AG09319 (cell line): ENCODE measurements around the gene ZNF451.

Experiments
- DNase-seq: peaks from one replicate; pipeline ENCODE4 v3.0.0-alpha.2; 2010; ENCODE audit warnings: low read depth; ENCODE audit errors: extremely low read depth
- CTCF ChIP-seq: IDR thresholded peaks from 2 replicates; pipeline ENCODE4 v1.5.1; 2011; ENCODE audit warnings: low read depth, mild to moderate bottlenecking, inconsistent platforms, low read length, moderate library complexity

Gene ZNF451

GRCh38 chr6:57064809-57065208 is 25.2 kb upstream of the ZNF451 start:
- no peak for DNase-seq

DNA sequence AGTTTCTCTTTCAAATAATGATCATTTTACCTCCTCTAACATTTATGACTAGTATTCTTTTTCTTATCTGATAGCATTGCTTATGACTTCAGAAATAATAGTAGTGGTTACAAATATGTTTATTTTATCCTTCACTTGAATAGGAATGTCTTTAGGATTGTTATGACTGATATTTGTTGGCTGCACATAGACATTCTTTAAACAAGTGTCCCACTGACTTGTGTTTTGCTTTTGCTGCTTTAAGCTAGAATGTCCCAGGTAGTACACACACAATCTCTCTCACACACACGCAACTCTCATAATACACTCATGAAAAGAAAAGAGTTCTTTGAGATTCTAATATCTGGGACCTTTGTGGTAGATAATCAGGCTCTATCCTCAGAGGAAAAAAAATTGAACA is 21.9 kb upstream of the ZNF451 start:
- no peak for DNase-seq
- TF ChIP-seq CTCF: no peak

More at GRCh38 chr6:57064809-57065208, 25.2 kb upstream of the ZNF451 start:
- no peak for TF ChIP-seq CTCF

- DNase-seq: no peak
- no peak for TF ChIP-seq CTCF
Measured at GRCh38 chr6:57069228-57069627, 20.8 kb upstream of the ZNF451 start.

DNA sequence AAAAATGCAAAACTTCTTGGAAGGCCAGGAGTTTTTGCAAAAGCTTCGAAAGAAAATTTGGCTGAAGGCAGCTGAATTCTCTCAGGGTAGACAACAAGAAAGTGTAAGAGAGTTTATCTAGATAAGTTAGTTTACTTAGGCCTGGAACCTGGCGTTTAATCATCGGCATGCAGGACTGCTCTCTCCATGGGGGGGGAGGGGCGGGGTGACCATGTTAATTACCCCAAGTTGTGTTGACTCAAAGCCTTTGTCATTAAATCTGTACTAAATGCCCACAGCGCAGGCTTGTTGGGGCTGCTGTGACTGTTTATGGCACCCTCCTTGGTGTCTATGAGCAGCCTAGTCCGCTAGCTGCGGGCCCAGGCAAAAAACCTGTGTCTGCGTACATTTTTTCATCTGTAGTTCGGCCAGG is 20.1 kb upstream of the ZNF451 start:
- no peak for DNase-seq
- TF ChIP-seq CTCF: no peak

DNA sequence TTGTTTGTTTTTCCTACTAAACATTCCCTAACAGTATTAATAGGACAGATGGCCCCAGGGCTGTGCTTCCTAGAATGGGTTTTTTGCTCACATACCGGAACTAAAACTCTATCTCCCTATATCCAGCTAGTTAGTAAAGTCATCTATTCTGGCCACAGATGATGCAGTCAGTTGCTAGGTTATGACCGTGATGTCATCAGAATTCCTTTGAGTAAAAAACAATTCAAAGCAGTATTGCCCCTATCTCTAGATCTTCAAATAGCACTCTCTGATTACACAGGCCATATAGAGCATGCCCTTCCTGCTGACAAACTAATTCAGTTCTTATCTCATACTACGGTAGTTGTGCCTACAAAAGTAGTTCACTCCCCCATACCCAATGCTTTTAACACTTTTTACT is 17.9 kb upstream of the ZNF451 start:
- no peak for DNase-seq
- TF ChIP-seq CTCF: no peak

DNA sequence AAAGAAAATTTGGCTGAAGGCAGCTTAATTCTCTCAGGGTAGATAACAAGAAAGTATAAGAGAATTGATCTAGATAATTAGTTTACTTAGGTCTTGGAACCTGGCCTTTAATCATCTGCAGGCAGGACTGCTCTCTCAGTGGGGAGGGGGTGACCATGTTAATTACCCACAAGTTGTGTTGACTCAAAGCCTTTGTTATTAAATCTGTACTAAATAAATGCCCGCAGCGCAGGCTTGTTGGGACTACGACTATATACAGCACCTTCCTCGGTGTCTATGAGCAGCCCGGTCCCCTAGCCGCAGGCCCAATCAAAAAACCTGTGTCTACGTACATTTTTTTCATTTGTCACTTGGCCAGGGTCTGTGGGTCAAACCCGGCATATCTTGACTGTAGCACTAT is 15.6 kb upstream of the ZNF451 start:
- DNase-seq: no peak

GRCh38 chr6:57075092-57075491 is 14.9 kb upstream of the ZNF451 start:
- DNase-seq: no peak
- TF ChIP-seq CTCF: no peak

More for the DNA sequence above, 15.6 kb upstream of the ZNF451 start:
- no peak for TF ChIP-seq CTCF
